C4-2B (cell line): Measurements from ENCODE around the gene ZNF398.

Source experiments
- H3K27ac ChIP-seq: fragments of 450-650 bp; 2 replicates; pipeline ENCODE4 v1.5.1; 2017
- CTCF ChIP-seq: fragments of 450-650 bp; conservative IDR thresholded peaks from 2 replicates; pipeline ENCODE4 v1.5.1; 2017; ENCODE audit warnings: mild to moderate bottlenecking
- ZFX ChIP-seq: fragments of 450-650 bp; IDR thresholded peaks from 2 replicates; pipeline ENCODE4 v1.6.1; 2017

ZNF398 gene

GRCh38 chr7:149191851-149192250 lies 44.6 kb downstream of the ZNF398 start:
- TF ChIP-seq ZFX: no peak

GRCh38 chr7:149194799-149195179 lies 47.5 kb downstream of the ZNF398 start:
- peak overlapping the region; percentile 93 for H3K27ac ChIP-seq

More at GRCh38 chr7:149191851-149192250, 44.6 kb downstream of the ZNF398 start:
- no peak overlapping the region for H3K27ac ChIP-seq

GRCh38 chr7:149195180-149196150 lies 48.2 kb downstream of the ZNF398 start, which contains the start of gene ZNF282:
Gene ZNF282, plus strand, starts transcription at chr7:149195546. Its CDS starts 44 bp downstream, at chr7:149195590.
- H3K27ac ChIP-seq: peak within 1 kb of the TSS; percentile 93
- TF ChIP-seq ZFX (peak; percentile 100), CTCF (peak; percentile 95)

More at GRCh38 chr7:149194799-149195179, 47.5 kb downstream of the ZNF398 start:
- TF ChIP-seq CTCF (no peak), ZFX (no peak)

GRCh38 chr7:149196151-149196704 lies 49.0 kb downstream of the ZNF398 start:
- H3K27ac ChIP-seq: peak overlapping the region; percentile 93
- TF ChIP-seq ZFX (no peak), CTCF (no peak)

GRCh38 chr7:149196705-149197171 lies 49.5 kb downstream of the ZNF398 start:
- peak overlapping the region; percentile 93 for H3K27ac ChIP-seq
- no peak for TF ChIP-seq CTCF
- TF ChIP-seq ZFX: no peak

GRCh38 chr7:149197675-149198074 lies 50.4 kb downstream of the ZNF398 start:
- no peak for TF ChIP-seq ZFX
- TF ChIP-seq CTCF: no peak
- peak overlapping the region; percentile 93; the same call in 1 of the 2 replicates for H3K27ac ChIP-seq

- no peak for TF ChIP-seq ZFX
- TF ChIP-seq CTCF: no peak
- no peak overlapping the region for H3K27ac ChIP-seq
Measured at GRCh38 chr7:149198161-149198816, 51.0 kb downstream of the ZNF398 start.
